Parathyroid adenoma (tissue), 2 donors: ENCODE measurements around the gene KIAA1614.

Experiments
- H2AFZ ChIP-seq: fragments of 300-600 bp; sonication (generic); one replicate; pipeline ENCODE4 v1.7.0; 2017; ENCODE audit warnings: antibody characterized with exemption, mild to moderate bottlenecking
- H3K27ac ChIP-seq: fragments of 300-600 bp; sonication (generic); one replicate; pipeline ENCODE4 v1.7.0; 2017
- H3K27me3 ChIP-seq: fragments of 300-600 bp; sonication (generic); one replicate; pipeline ENCODE4 v1.7.0; 2017; ENCODE audit warnings: low read length; ENCODE audit not compliant: control insufficient read depth, insufficient read depth
- H3K36me3 ChIP-seq: fragments of 300-600 bp; sonication (generic); one replicate; pipeline ENCODE4 v1.7.0; 2017; ENCODE audit warnings: low read length; ENCODE audit not compliant: control insufficient read depth, insufficient read depth
- H3K4me1 ChIP-seq: fragments of 300-600 bp; sonication (generic); one replicate; pipeline ENCODE4 v1.7.0; 2017; ENCODE audit warnings: control low read depth
- H3K4me2 ChIP-seq: fragments of 300-600 bp; sonication (generic); one replicate; pipeline ENCODE4 v1.7.0; 2017; ENCODE audit warnings: low read length
- H3K4me3 ChIP-seq: fragments of 300-600 bp; sonication (generic); one replicate; pipeline ENCODE4 v1.7.0; 2017; ENCODE audit warnings: low read depth, low read length
- H3K79me2 ChIP-seq: fragments of 300-600 bp; sonication (generic); one replicate; pipeline ENCODE4 v1.7.0; 2017; ENCODE audit warnings: control low read depth
- H3K9ac ChIP-seq: fragments of 300-600 bp; sonication (generic); one replicate; pipeline ENCODE4 v1.7.0; 2017; ENCODE audit warnings: mild to moderate bottlenecking
- H3K9me3 ChIP-seq: fragments of 300-600 bp; sonication (generic); one replicate; pipeline ENCODE4 v1.7.0; 2017; ENCODE audit warnings: low read length; ENCODE audit not compliant: control insufficient read depth
- TF ChIP-seq, protein P1 (sequence below): fragments of 300-600 bp; sonication (generic); IDR thresholded peaks from one replicate; pipeline ENCODE4 v1.7.0; 2017; ENCODE audit warnings: antibody characterized with exemption, mild to moderate bottlenecking
- donor health status: primary hyperparathyroidism.

Gene KIAA1614

GRCh38 chr1:180937012-180937372 is 24.3 kb downstream of the KIAA1614 start:
- Histone ChIP-seq H3K79me2 (no peaks in the 10 kb centered on the region), H3K27me3 (no peaks in the 10 kb centered on the region), H3K27ac (no peak overlapping the region), H3K4me3 (no peak overlapping the region), H3K36me3 (no peaks in the 10 kb centered on the region), H3K9me3 (no peaks in the 10 kb centered on the region), H3K4me1 (no peaks in the 10 kb centered on the region), H3K4me2 (no peak overlapping the region), H3K9ac (no peak overlapping the region), H2AFZ (no peak overlapping the region)
- TF ChIP-seq, protein P1, sequence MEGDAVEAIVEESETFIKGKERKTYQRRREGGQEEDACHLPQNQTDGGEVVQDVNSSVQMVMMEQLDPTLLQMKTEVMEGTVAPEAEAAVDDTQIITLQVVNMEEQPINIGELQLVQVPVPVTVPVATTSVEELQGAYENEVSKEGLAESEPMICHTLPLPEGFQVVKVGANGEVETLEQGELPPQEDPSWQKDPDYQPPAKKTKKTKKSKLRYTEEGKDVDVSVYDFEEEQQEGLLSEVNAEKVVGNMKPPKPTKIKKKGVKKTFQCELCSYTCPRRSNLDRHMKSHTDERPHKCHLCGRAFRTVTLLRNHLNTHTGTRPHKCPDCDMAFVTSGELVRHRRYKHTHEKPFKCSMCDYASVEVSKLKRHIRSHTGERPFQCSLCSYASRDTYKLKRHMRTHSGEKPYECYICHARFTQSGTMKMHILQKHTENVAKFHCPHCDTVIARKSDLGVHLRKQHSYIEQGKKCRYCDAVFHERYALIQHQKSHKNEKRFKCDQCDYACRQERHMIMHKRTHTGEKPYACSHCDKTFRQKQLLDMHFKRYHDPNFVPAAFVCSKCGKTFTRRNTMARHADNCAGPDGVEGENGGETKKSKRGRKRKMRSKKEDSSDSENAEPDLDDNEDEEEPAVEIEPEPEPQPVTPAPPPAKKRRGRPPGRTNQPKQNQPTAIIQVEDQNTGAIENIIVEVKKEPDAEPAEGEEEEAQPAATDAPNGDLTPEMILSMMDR = no peak

DNA sequence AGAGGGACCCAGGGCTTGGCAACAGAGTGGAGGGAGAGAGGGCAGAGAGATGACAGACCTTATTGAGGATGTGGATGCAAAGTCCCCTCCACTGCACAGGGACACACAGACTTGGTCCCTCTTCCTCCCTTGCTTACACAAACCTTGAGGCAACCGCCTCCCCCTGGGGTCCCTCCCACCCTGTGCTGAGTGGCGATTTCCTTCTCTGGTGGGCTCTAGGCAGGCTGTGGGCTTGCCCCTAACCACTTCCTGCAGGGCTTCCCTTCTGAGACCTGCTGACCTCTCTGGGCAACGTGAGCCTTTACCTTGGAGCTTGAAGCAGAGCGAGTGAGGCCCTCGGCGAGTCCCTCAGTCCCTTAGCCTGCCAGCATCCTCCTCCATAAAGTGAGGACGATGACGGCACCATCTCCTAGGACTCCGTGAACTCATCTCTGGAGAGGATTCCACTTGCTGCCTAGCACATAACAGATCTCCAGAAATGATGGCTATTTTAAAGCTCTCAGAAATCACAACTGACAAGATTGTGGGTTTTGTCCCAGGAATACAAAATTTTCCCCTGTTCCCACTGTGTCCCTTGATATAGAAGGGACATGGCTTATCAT is 25.0 kb downstream of the KIAA1614 start:
- H3K36me3 ChIP-seq = no peaks in the 10 kb centered on the region
- H3K79me2 ChIP-seq = no peaks in the 10 kb centered on the region
- no peak overlapping the region for H2AFZ ChIP-seq
- no peak overlapping the region for H3K4me3 ChIP-seq
- no peaks in the 10 kb centered on the region for H3K4me1 ChIP-seq
- TF ChIP-seq, protein P1 = no peak
- no peak overlapping the region for H3K27ac ChIP-seq
- no peak overlapping the region for H3K4me2 ChIP-seq
- H3K27me3 ChIP-seq = no peaks in the 10 kb centered on the region
- no peak overlapping the region for H3K9ac ChIP-seq
- no peaks in the 10 kb centered on the region for H3K9me3 ChIP-seq

DNA sequence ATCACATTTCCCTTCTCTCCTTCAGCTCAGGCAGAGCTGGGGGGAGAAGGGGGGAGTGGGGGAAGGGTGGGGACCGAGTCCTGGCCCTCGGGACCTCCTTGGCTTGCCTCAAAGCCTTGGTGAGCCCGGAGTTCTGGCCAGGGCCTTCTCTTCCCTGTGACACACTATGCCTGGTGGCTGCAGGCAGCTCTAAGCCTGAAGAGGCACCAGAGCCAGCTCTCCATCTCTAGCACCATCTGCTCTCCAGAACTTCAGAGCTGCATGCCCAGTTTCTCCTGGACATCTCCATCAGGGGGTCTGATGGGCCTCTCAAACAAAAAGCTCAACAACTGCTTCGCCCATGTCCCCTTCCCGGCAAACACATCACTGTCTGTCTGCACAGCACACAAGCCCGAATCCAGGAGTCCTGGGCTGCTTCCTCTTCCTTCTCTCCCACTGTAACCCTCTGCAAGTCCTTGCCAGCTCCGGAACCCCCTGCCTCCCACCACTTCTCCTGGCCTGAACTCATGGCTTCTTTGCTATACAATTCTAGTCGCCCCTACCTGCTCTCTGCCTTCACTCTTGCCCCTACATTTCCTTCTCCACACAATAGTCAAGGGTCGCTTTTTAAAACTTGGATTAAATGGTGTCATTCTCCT is 26.5 kb downstream of the KIAA1614 start:
- H3K9ac ChIP-seq = no peak overlapping the region
- no peaks in the 10 kb centered on the region for H3K9me3 ChIP-seq
- H3K4me1 ChIP-seq = no peaks in the 10 kb centered on the region
- no peak overlapping the region for H3K4me3 ChIP-seq
- no peaks in the 10 kb centered on the region for H3K79me2 ChIP-seq
- no peaks in the 10 kb centered on the region for H3K36me3 ChIP-seq
- H2AFZ ChIP-seq = no peak overlapping the region
- no peaks in the 10 kb centered on the region for H3K27me3 ChIP-seq
- H3K27ac ChIP-seq = no peak overlapping the region
- H3K4me2 ChIP-seq = no peak overlapping the region
- TF ChIP-seq, protein P1 = no peak

- no peaks in the 10 kb centered on the region for H3K79me2 ChIP-seq
- TF ChIP-seq, protein P1 = no peak
- no peak overlapping the region for H3K4me3 ChIP-seq
- H3K9ac ChIP-seq = no peak overlapping the region
- no peaks in the 10 kb centered on the region for H3K4me1 ChIP-seq
- H3K27me3 ChIP-seq = no peaks in the 10 kb centered on the region
- no peak overlapping the region for H3K27ac ChIP-seq
- H3K4me2 ChIP-seq = no peak overlapping the region
- no peaks in the 10 kb centered on the region for H3K36me3 ChIP-seq
- no peak overlapping the region for H2AFZ ChIP-seq
- H3K9me3 ChIP-seq = no peaks in the 10 kb centered on the region
Measured at GRCh38 chr1:180939711-180940103, 27.0 kb downstream of the KIAA1614 start.

- no peak overlapping the region for H3K4me2 ChIP-seq
- H3K27ac ChIP-seq = no peak overlapping the region
- no peaks in the 10 kb centered on the region for H3K4me1 ChIP-seq
- H3K4me3 ChIP-seq = no peak overlapping the region
- TF ChIP-seq, protein P1 = no peak
- H3K9me3 ChIP-seq = no peaks in the 10 kb centered on the region
- no peak overlapping the region for H2AFZ ChIP-seq
- H3K9ac ChIP-seq = no peak overlapping the region
- H3K27me3 ChIP-seq = no peaks in the 10 kb centered on the region
- no peaks in the 10 kb centered on the region for H3K36me3 ChIP-seq
- H3K79me2 ChIP-seq = no peaks in the 10 kb centered on the region
Measured at GRCh38 chr1:180940445-180940844, 27.7 kb downstream of the KIAA1614 start.
